ENCODE results near the gene SLX4. TPM values are rescaled to one million over a fixed set of nuclear protein-coding genes. Genes with fewer than 3 reads are reported as not detected.

The SLX4 gene
- total RNA-seq, 1 experiment from 2014 or later = 7.0 TPM

GRCh38 chr16:3561626-3562025 is 49.8 kb downstream of the SLX4 start (continued):
- TF ChIP-seq REST (IDR thresholded peaks at IDR 0.05; ENCODE audit: low read depth) = no peak
- no peak for TF ChIP-seq EGR1 (IDR thresholded peaks at IDR 0.05; ENCODE audit: low read depth)
- TF ChIP-seq JUND (IDR thresholded peaks at IDR 0.05) = no peak
- no peak for TF ChIP-seq ATF3 (IDR thresholded peaks at IDR 0.05)
- TF ChIP-seq EZH2phosphoT487 (IDR thresholded peaks at IDR 0.05; ENCODE audit: borderline replicate concordance) = no peak

GRCh38 chr16:3554351-3554928 is 57.0 kb downstream of the SLX4 start:
- DNase-seq (ENCODE audit: low read depth, low spot score) (no peak), ATAC-seq (no peak)
- TF ChIP-seq FOSL1 (IDR thresholded peaks at IDR 0.05; ENCODE audit: low read depth) (no peak), EZH2phosphoT487 (IDR thresholded peaks at IDR 0.05; ENCODE audit: borderline replicate concordance) (no peak), ELF1 (IDR thresholded peaks at IDR 0.05; ENCODE audit: borderline replicate concordance, low read depth) (no peak), EGR1 (IDR thresholded peaks at IDR 0.05; ENCODE audit: low read depth) (no peak), ATF3 (IDR thresholded peaks at IDR 0.05) (no peak), CEBPB (IDR thresholded peaks at IDR 0.05; ENCODE audit: low read depth) (no peak), REST (IDR thresholded peaks at IDR 0.05; ENCODE audit: low read depth) (no peak), SIN3A (IDR thresholded peaks at IDR 0.05; ENCODE audit: low read depth) (no peak), POLR2AphosphoS5 (IDR thresholded peaks at IDR 0.05; ENCODE audit: low read depth, low read length) (no peak), EZH2 (IDR thresholded peaks at IDR 0.05) (no peak)
- no peak overlapping the region for H3K9ac ChIP-seq (ENCODE audit: low read length)
- H3K4me1 ChIP-seq (ENCODE audit: control insufficient read depth in 1 of 2, insufficient read depth in 2 of 2, low read length in 2 of 2) = no peaks in the 10 kb centered on the region
- H3K27me3 ChIP-seq (ENCODE audit: insufficient read depth, low read length) = no peaks in the 10 kb centered on the region
- CTCF ChIA-PET = no interaction called here
- H3K4me3 ChIP-seq (replicated peaks in 1 of 2; ENCODE audit: low read depth in 1 of 2, low read length in 2 of 2) = no peak overlapping the region
- H3K9me3 ChIP-seq (ENCODE audit: control insufficient read depth in 1 of 2, insufficient read depth in 1 of 2, low read depth in 1 of 2, low read length in 2 of 2) = no peaks in the 10 kb centered on the region
- RAD21 ChIA-PET (ENCODE audit: low non-redundant PET in 1 of 2, low total read pairs in 2 of 2, uncharacterized antibody in 2 of 2, unreplicated experiment in 2 of 2) = no interaction called here
- H3K79me2 ChIP-seq (ENCODE audit: insufficient read depth, low read length) = no peaks in the 10 kb centered on the region
- intact Hi-C loops (cut with micrococcal nuclease) = no loop called here
- POLR2A ChIA-PET = no interaction called here
- no peak overlapping the region for H2AFZ ChIP-seq (ENCODE audit: low read depth, low read length, poor library complexity, severe bottlenecking)
- no peaks in the 10 kb centered on the region for H3K9me2 ChIP-seq (ENCODE audit: insufficient read depth)
- BruUV-seq (replicated peaks) = no TSS peak
- no peak overlapping the region for H3K4me2 ChIP-seq (ENCODE audit: low read length)
- H4K20me1 ChIP-seq (ENCODE audit: insufficient read depth) = no peaks in the 10 kb centered on the region
- no peaks in the 10 kb centered on the region for H3K36me3 ChIP-seq (ENCODE audit: control insufficient read depth in 1 of 2, insufficient read depth in 2 of 2, low read length in 2 of 2)
- no peak overlapping the region for H3K27ac ChIP-seq (ENCODE audit: low read depth, low read length)
